Smooth muscle cell (in vitro differentiated cells): ENCODE results near the gene ITPR2. TPM values are rescaled to one million over a fixed set of nuclear protein-coding genes. Genes with fewer than 3 reads are reported as not detected.
A peak's percentile ranks its signal among the peaks of the same experiment; 100 is the strongest.

Experiments
- DNase-seq: peaks from one replicate; lab custom pipeline; 2025; ENCODE audit not compliant: unreplicated experiment; lab: John Stamatoyannopoulos, UW
- H2AFZ ChIP-seq: fragments of 200-600 bp; sonication (generic); 2 replicates; pipeline ENCODE4 v1.6.0; 2016; ENCODE audit warnings: antibody characterized with exemption, low read depth, mild to moderate bottlenecking
- H3F3A ChIP-seq: fragments of 200-600 bp; sonication (generic); 2 replicates; pipeline ENCODE4 v1.6.0; 2017; ENCODE audit warnings: antibody characterized with exemption, low read depth
- H3K27ac ChIP-seq: fragments of 200-600 bp; sonication (generic); 2 replicates; pipeline ENCODE4 v1.5.1; 2016; ENCODE audit warnings: low read depth, mild to moderate bottlenecking
- H3K27me3 ChIP-seq: fragments of 200-600 bp; sonication (generic); 2 replicates; pipeline ENCODE4 v1.6.1; 2016; ENCODE audit warnings: low read depth, mild to moderate bottlenecking
- H3K36me3 ChIP-seq: fragments of 200-600 bp; sonication (generic); 2 replicates; pipeline ENCODE4 v1.5.1; 2016; ENCODE audit warnings: low read depth
- H3K4me1 ChIP-seq: fragments of 200-600 bp; sonication (generic); 2 replicates; pipeline ENCODE4 v1.5.1; 2016; ENCODE audit warnings: low read depth
- H3K4me2 ChIP-seq: fragments of 200-600 bp; sonication (generic); 2 replicates; pipeline ENCODE4 v1.6.0; 2016; ENCODE audit warnings: mild to moderate bottlenecking
- H3K4me3 ChIP-seq: fragments of 200-600 bp; sonication (generic); 2 replicates; pipeline ENCODE4 v1.5.1; 2016; ENCODE audit warnings: mild to moderate bottlenecking
- H3K79me2 ChIP-seq: fragments of 200-600 bp; sonication (generic); 2 replicates; pipeline ENCODE4 v1.6.0; 2016; ENCODE audit warnings: low read depth, mild to moderate bottlenecking
- H3K9ac ChIP-seq: fragments of 200-600 bp; sonication (generic); 2 replicates; pipeline ENCODE4 v1.6.0; 2016; ENCODE audit warnings: low read depth
- H3K9me3 ChIP-seq: fragments of 200-600 bp; sonication (generic); replicated peaks from 2 replicates; pipeline ENCODE4 v1.5.1; 2016; ENCODE audit warnings: low read depth
- H4K20me1 ChIP-seq: fragments of 200-600 bp; sonication (generic); 2 replicates; pipeline ENCODE4 v1.6.0; 2016; ENCODE audit warnings: low read depth
- CTCF ChIP-seq: fragments of 200-600 bp; sonication (generic); IDR thresholded peaks from 2 replicates; pipeline ENCODE4 v1.5.1; 2017; ENCODE audit warnings: borderline replicate concordance, mild to moderate bottlenecking, antibody characterized with exemption; ENCODE audit not compliant: insufficient read depth, poor library complexity, severe bottlenecking
- WGBS: methylation state at CpG from one replicate; pipeline ENCODE4 v1.1.7; 2016; ENCODE audit warnings: low lambda C conversion rate; 5-methylcytosine and 5-hydroxymethylcytosine counted together
- polyA plus RNA-seq: library from polyadenylated mRNA; unstranded; fragments of >200 nt; fragmentation: Nextera tagmentation; extraction: Ambion mirVana; gene quantifications from 2 replicates; pipeline ENCODE4 v1.2.1, GENCODE V29; 2016
- total RNA-seq: library from RNA; depleted of rRNA; stranded (reverse); fragments of >200 nt; gene quantifications from 2 replicates; pipeline ENCODE4 v1.2.3, GENCODE V29; 2014

The ITPR2 gene
- total and polyA plus RNA-seq, 2 experiments from 2014 or later: 6.8 to 17.4 TPM

- no peak overlapping the region for H2AFZ ChIP-seq
Measured at GRCh38 chr12:26524862-26525465, 308.0 kb downstream of the ITPR2 start.

GRCh38 chr12:26523708-26524150 lies 309.3 kb downstream of the ITPR2 start:
- Histone ChIP-seq H3K9ac (no peak overlapping the region), H3K79me2 (no peaks in the 10 kb centered on the region), H4K20me1 (no peaks in the 10 kb centered on the region), H3K4me3 (no peak overlapping the region), H3K4me2 (no peak overlapping the region), H3K9me3 (peaks cover 10% of the 10 kb centered on the region), H3K27ac (no peak overlapping the region), H3K27me3 (no peaks in the 10 kb centered on the region), H3F3A (no peaks in the 10 kb centered on the region), H3K36me3 (no peaks in the 10 kb centered on the region), H2AFZ (no peak overlapping the region), H3K4me1 (no peaks in the 10 kb centered on the region)
- DNase-seq: peak; percentile 24
- 35% methylated on average over 9 of the region's 9 CpGs for WGBS
- TF ChIP-seq CTCF: no peak

More at GRCh38 chr12:26524862-26525465, 308.0 kb downstream of the ITPR2 start:
- H3F3A ChIP-seq: no peaks in the 10 kb centered on the region
- no peak overlapping the region for H3K27ac ChIP-seq
- WGBS: 95% methylated on average over 2 of the region's 2 CpGs
- H3K4me1 ChIP-seq: no peaks in the 10 kb centered on the region
- no peak overlapping the region for H3K4me2 ChIP-seq
- H3K9me3 ChIP-seq: no peaks in the 10 kb centered on the region
- no peaks in the 10 kb centered on the region for H4K20me1 ChIP-seq
- H3K4me3 ChIP-seq: no peak overlapping the region
- H3K27me3 ChIP-seq: no peaks in the 10 kb centered on the region
- no peaks in the 10 kb centered on the region for H3K79me2 ChIP-seq
- no peak overlapping the region for H3K9ac ChIP-seq
- DNase-seq: no peak
- peak; percentile 36 for TF ChIP-seq CTCF
- H3K36me3 ChIP-seq: no peaks in the 10 kb centered on the region

GRCh38 chr12:26520869-26521268 lies 312.1 kb downstream of the ITPR2 start:
- Histone ChIP-seq H3K79me2 (no peaks in the 10 kb centered on the region), H4K20me1 (no peaks in the 10 kb centered on the region), H3K27me3 (no peaks in the 10 kb centered on the region), H3K4me2 (no peak overlapping the region), H3K4me3 (no peak overlapping the region), H3F3A (no peaks in the 10 kb centered on the region), H3K27ac (no peak overlapping the region), H3K9me3 (peaks cover 10% of the 10 kb centered on the region), H3K4me1 (no peaks in the 10 kb centered on the region), H2AFZ (no peak overlapping the region), H3K9ac (no peak overlapping the region), H3K36me3 (no peaks in the 10 kb centered on the region)
- TF ChIP-seq CTCF: no peak
- DNase-seq: no peak

GRCh38 chr12:26520109-26520508 lies 312.9 kb downstream of the ITPR2 start:
- no peaks in the 10 kb centered on the region for H3K79me2 ChIP-seq

More at GRCh38 chr12:26520109-26520508, 312.9 kb downstream of the ITPR2 start:
- no peaks in the 10 kb centered on the region for H3K4me1 ChIP-seq
- H2AFZ ChIP-seq: no peak overlapping the region
- no peak for TF ChIP-seq CTCF
- H3K36me3 ChIP-seq: no peaks in the 10 kb centered on the region
- no peaks in the 10 kb centered on the region for H3F3A ChIP-seq
- H3K27ac ChIP-seq: no peak overlapping the region
- DNase-seq: no peak
- 91% methylated on average over 1 of the region's 1 CpG for WGBS
- H3K4me3 ChIP-seq: no peak overlapping the region
- no peak overlapping the region for H3K9ac ChIP-seq
- H3K27me3 ChIP-seq: no peaks in the 10 kb centered on the region
- H4K20me1 ChIP-seq: no peaks in the 10 kb centered on the region
- H3K9me3 ChIP-seq: peaks cover 10% of the 10 kb centered on the region
- H3K4me2 ChIP-seq: no peak overlapping the region
